RWPE1 (cell line): Measurements from ENCODE around the gene TSPAN16.

Experiments used
- CTCF ChIA-PET: fragments of 350-600 bp; sonication (Branson Sonifier 250); formaldehyde crosslinking; extraction: SDS; loops from one replicate; lab custom pipeline; 2021; lab: Yijun Ruan, JAX
- POLR2A ChIA-PET: fragments of 400-600 bp; formaldehyde crosslinking; extraction: SDS; loops from one replicate; lab custom pipeline; 2020; ENCODE audit warnings: antibody characterized with exemption; ENCODE audit not compliant: low non-redundant PET; lab: Yijun Ruan, JAX
- DNase-seq: peaks from one replicate; pipeline ENCODE4 v3.0.0; 2012; ENCODE audit warnings: low spot score
- H3K27ac ChIP-seq: fragments of 450-650 bp; 2 replicates; pipeline ENCODE4 v1.5.1; 2017
- TF ChIP-seq, protein P1 (sequence below): fragments of 450-650 bp; conservative IDR thresholded peaks from 2 replicates; pipeline ENCODE4 v1.5.1; 2017; ENCODE audit warnings: low read depth, mild to moderate bottlenecking

Gene TSPAN16

DNA sequence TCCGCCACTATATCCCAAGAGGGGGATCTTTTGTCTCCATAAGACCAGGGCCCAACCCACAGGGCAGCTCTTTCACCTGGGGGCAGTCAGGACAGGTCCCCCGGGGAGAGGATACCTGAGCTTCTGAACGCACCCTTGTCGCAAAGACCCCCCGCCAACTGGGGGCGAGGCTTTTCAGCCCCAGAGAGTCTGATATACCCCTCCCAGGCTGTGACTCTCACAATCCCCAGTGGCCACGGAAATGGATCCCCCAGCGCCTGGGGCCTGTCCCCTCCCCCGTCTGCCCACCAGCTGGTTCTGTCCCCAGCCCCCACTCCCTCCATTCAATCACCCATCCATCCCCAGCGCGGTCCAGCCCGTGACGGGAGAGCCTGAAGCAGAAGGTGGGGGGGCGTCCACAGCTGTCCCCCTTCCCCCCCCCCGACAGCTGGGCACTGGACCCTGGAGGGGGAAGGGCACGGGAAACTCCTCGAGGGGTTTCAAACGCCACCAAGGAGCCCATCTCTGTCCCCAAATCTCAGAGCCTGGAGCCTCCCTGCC lies 34.5 kb upstream of the TSPAN16 start:
- no peak for DNase-seq
- H3K27ac ChIP-seq: peak overlapping the region; percentile 95
- TF ChIP-seq, protein P1, sequence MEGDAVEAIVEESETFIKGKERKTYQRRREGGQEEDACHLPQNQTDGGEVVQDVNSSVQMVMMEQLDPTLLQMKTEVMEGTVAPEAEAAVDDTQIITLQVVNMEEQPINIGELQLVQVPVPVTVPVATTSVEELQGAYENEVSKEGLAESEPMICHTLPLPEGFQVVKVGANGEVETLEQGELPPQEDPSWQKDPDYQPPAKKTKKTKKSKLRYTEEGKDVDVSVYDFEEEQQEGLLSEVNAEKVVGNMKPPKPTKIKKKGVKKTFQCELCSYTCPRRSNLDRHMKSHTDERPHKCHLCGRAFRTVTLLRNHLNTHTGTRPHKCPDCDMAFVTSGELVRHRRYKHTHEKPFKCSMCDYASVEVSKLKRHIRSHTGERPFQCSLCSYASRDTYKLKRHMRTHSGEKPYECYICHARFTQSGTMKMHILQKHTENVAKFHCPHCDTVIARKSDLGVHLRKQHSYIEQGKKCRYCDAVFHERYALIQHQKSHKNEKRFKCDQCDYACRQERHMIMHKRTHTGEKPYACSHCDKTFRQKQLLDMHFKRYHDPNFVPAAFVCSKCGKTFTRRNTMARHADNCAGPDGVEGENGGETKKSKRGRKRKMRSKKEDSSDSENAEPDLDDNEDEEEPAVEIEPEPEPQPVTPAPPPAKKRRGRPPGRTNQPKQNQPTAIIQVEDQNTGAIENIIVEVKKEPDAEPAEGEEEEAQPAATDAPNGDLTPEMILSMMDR: no peak
- POLR2A ChIA-PET: no interaction called here
- CTCF ChIA-PET: interaction anchor here (0.6 kb wide), 1 partner anchor 887 kb away, joined by 4 read pairs; no protein-coding TSS in a partner anchor

DNA sequence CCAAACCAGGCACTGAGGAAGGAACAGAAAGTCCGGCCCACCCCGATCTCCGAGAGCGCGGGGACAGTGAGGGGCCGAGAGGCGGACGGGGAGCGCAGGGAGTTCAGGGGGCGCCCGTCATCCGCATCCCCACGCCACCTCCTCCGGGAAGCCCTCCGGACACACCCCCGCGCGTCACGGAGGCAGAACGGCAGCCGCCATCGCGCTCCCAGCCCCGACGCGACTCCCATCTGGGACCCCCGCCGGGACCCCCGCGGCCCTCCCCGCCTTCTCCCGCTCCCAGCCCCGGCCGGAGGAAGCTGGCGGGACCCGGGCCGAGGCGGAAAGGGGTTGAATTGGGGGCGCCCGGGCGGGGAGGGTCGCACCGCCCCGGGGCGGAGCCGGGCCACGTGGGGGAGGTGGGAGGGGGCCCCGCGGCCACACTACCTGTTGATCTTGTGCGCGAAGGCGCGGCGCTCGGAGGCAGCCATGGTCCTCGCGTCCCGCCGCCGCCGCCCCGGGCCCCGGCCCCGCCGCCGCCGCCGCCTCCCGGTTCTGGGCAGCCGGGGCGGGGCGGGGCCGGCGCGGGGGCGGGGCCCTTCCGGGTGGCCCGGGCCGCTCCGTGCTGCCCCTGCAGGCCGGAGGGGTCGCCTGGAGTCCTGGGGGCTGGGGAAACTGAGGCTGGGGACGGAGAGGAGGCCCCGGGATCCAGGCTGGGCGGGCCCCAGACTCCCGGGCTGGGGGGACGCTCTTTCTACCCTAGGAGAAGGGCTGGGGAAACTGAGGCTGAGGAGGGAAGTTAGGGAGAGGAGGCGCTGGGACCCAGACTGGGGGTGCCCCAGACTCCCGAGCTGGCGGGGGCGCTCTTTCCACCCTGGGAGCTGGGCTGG lies 33.8 kb upstream of the TSPAN16 start, which contains the start of gene DOCK6:
TSS of gene DOCK6 (minus strand) at position 554 of the 869 bp plus-strand sequence. CDS start at position 470, 84 bp downstream.
- CTCF ChIA-PET: interaction anchor here (0.5 to 0.6 kb wide), 3 partner anchors 293 to 887 kb away, joined by 3 to 4 read pairs (median 4); no protein-coding TSS in a partner anchor

DNA sequence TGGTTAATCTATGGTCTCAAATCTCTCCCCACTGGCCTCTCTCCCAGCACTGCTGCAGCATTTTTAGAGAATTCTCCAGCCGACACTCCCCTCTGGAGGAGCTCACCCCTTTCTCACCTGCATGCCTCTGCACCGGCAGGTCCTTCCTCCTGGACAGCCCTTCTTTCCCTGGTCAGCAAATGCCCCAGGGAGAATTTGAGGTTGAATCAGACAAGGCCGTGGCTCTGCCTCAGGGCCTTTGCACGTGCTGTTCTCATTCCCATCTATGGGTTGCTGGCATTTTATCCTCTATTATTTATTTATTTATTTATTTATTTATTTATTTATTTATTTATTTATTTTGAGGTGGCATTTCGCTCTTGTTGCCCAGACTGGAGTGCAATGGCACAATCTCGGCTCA lies 32.2 kb upstream of the TSPAN16 start:
- H3K27ac ChIP-seq: peak overlapping the region; percentile 95
- CTCF ChIA-PET: interaction anchor here (0.6 kb wide), 1 partner anchor 9 kb away, joined by 3 read pairs; no protein-coding TSS in a partner anchor
- TF ChIP-seq, protein P1: no peak
- POLR2A ChIA-PET: interaction anchor here (0.6 kb wide), 1 partner anchor 30 kb away, joined by 3 read pairs; no protein-coding TSS in a partner anchor
- no peak for DNase-seq

More for the DNA sequence above, 33.8 kb upstream of the TSPAN16 start, which contains the start of gene DOCK6:
- no peak for DNase-seq
- peak within 1 kb of the TSS; percentile 95 for H3K27ac ChIP-seq
- POLR2A ChIA-PET: no interaction called here
- TF ChIP-seq, protein P1: peak; percentile 56

DNA sequence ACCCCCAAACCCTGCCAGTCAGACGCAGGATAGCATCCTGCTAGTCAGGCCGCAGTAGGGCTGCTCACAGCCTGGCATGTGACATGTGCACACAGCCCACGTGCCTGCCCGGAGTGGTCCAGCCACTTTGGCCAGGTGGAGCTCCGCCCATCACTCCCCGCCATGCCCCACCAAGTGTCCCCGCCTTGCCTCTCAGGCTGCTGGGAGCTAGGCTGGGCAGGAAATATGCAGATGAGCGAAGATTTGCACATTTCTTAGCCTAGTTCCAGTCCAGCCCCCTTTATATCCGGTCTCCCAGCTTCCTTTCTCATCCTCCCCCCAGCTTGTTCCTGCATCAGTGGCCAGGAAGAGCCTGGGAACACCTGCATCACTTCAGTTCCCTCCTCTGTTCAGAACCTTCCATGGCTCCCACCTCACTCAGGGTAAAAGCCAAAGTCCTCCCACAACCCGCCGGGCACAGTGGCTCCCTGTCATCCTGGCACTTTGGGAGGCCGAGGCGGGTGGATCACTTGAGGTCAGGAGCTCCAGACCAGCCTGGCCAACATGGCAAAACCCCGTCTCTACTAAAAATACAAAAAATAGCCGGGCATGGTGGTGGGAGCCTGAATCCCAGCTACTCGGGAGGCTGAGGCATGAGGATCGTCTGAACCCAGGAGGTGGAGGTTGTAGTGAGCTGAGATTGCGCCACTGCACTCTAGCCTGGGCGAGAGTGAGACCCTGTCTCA lies 31.3 kb upstream of the TSPAN16 start:
- peak overlapping the region; percentile 95 for H3K27ac ChIP-seq
- TF ChIP-seq, protein P1: no peak

DNA sequence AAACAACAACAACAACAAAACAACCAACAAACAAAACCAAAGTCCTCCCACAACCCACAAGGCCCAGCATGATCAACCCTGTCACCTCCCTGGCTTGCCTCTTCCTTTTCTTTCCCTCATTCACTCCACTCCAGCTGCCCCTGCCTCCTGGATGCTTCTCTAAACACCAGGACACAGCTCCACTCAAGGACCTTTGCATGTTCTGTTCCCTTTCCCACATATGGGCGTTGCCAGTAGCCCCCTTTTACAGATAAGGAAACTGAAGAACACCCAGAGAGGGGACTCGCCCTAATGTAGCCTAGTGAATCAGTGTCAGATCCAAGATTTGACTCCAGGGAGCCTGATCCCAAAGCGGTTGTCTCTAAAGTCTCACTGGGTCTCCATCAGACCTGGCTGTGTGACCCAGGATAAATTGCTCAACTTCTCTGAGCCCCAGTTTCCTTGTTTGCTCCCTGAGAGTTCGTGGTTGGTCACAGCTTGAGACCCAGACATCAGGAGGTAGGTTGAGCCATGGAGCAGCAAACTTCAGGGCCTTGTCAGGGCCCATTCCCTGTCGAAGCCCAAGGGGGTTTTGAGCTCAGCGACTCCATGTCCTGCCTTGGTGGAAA lies 30.7 kb upstream of the TSPAN16 start:
- peak overlapping the region; percentile 95 for H3K27ac ChIP-seq
- TF ChIP-seq, protein P1: no peak
- CTCF ChIA-PET: interaction anchor here (0.6 kb wide), 1 partner anchor 393 kb away, joined by 3 read pairs; no protein-coding TSS in a partner anchor
- no peak for DNase-seq
- POLR2A ChIA-PET: no interaction called here

More for the DNA sequence above, 31.3 kb upstream of the TSPAN16 start:
- DNase-seq: peak; percentile 68
- CTCF ChIA-PET: interaction anchor here (0.6 kb wide), 1 partner anchor 29 kb away, joined by 3 read pairs; no protein-coding TSS in a partner anchor
- POLR2A ChIA-PET: no interaction called here
